ENCODE measurements around the gene PCCA. TPM values are rescaled to one million over a fixed set of nuclear protein-coding genes. Genes with fewer than 3 reads are reported as not detected.

PCCA gene
- total RNA-seq, 1 experiment from 2014 or later = 39.9 TPM

DNA sequence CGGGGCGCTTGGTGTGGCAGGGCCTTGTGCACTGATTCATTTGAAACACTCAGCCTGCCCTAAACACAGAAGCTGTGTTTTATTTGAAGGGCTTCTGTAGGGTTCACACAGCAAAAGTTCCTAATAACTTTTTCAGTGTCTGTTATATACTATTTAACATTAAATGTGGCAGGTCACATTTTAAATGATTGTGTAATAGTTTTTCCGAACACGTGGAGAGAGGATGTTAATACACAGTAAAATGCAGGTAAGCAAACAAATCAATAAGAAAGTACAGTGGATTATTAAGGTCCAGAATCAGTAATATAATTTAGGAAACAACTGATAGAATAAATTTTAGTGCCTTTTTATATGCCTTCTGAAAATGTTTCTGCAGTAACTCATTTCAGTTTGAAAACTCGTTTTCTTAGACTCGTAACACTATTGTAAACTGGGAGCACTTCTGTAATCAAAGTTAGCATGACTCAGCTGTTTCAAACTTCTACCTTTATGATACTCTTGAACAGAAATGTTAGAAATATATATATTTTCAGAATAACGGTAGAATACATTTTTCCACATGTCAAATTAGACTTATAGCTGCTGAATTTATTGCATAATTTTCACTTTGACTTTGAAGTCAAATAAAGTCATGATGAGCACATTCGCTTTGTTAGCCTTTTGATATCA, 429.6 kb downstream of the PCCA start:
- H3K27ac Mint-ChIP-seq (ENCODE audit: unreplicated experiment) = no peak overlapping the region
- Histone ChIP-seq H3K27me3 (replicated peaks; ENCODE audit: control insufficient read depth, insufficient read depth, low read length) (no peaks in the 10 kb centered on the region), H3K4me1 (peaks cover 12% of the 10 kb centered on the region; the same call in 1 of the 2 replicates), H3K4me3 (ENCODE audit: low read depth, low read length) (no peak overlapping the region), H3K36me3 (ENCODE audit: control insufficient read depth, insufficient read depth, low read length) (no peaks in the 10 kb centered on the region), H3K9me3 (no peaks in the 10 kb centered on the region)
- no peaks in the 10 kb centered on the region for H3K9me3 Mint-ChIP-seq (ENCODE audit: unreplicated experiment)
- no peaks in the 10 kb centered on the region for H3K27me3 Mint-ChIP-seq (ENCODE audit: insufficient read depth, unreplicated experiment)
- no peak for TF ChIP-seq CTCF (IDR thresholded peaks at IDR 0.05; ENCODE audit: insufficient read depth in 1 of 2, low read depth in 1 of 2, low read length in 1 of 2, severe bottlenecking in 1 of 2, unreplicated experiment in 1 of 2)
- ChIA-PET POLR2A (no interaction called here), CTCF (interaction anchor here (0.6 to 1.2 kb wide), 3 partner anchors 21 to 602 kb away, joined by 3 to 4 read pairs (median 3); no protein-coding TSS in a partner anchor)
- BruUV-seq (replicated peaks) = no TSS peak
- H3K4me1 Mint-ChIP-seq (ENCODE audit: low read depth, unreplicated experiment) = peaks cover 7% of the 10 kb centered on the region
- no peak overlapping the region for H3K4me3 Mint-ChIP-seq (ENCODE audit: unreplicated experiment)
- H3K36me3 Mint-ChIP-seq (ENCODE audit: insufficient read depth, unreplicated experiment) = peaks cover 1% of the 10 kb centered on the region
- DNase-seq = no peak
- intact Hi-C loops (cut with micrococcal nuclease; ENCODE audit: unreplicated experiment) = loop anchor here (5.0 to 10.0 kb wide), 3 partner anchors 204 to 536 kb away; partner anchors contain the start of gene ZIC2

DNA sequence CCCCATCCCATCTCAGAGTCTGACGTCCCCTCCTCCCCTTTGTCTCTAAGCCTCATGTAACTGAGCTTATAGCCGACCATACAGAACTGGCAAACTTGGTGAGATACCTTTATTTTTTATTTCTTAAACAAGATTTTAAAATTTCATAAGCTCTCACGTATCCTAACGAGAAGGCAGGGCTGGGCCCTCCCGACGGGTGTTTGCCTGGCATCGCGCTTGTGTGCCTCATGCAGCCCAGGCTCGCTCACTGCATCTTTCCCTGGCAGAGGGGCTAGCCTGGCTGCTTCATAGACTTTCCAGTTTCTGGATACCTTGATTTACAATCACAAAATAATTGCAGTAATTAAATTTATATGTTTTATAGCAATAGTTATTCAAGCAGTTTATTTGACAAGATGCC, 430.7 kb downstream of the PCCA start:
- BruUV-seq (replicated peaks) = no TSS peak
- H3K27me3 Mint-ChIP-seq (ENCODE audit: insufficient read depth, unreplicated experiment) = no peaks in the 10 kb centered on the region
- H3K4me1 Mint-ChIP-seq (ENCODE audit: low read depth, unreplicated experiment) = peaks cover 9% of the 10 kb centered on the region
- Histone ChIP-seq H3K9me3 (no peaks in the 10 kb centered on the region), H3K36me3 (ENCODE audit: control insufficient read depth, insufficient read depth, low read length) (no peaks in the 10 kb centered on the region), H3K4me3 (ENCODE audit: low read depth, low read length) (no peak overlapping the region), H3K4me1 (peaks cover 12% of the 10 kb centered on the region; the same call in 1 of the 2 replicates), H3K27me3 (replicated peaks; ENCODE audit: control insufficient read depth, insufficient read depth, low read length) (no peaks in the 10 kb centered on the region)
- no peaks in the 10 kb centered on the region for H3K9me3 Mint-ChIP-seq (ENCODE audit: unreplicated experiment)
- intact Hi-C loops (cut with micrococcal nuclease; ENCODE audit: unreplicated experiment) = loop anchor here (5.0 to 10.0 kb wide), 3 partner anchors 205 to 537 kb away; partner anchors contain the start of gene ZIC2
- ChIA-PET POLR2A (no interaction called here), CTCF (interaction anchor here (0.6 kb wide), 1 partner anchor 595 kb away, joined by 5 read pairs; no protein-coding TSS in a partner anchor)
- no peak overlapping the region for H3K4me3 Mint-ChIP-seq (ENCODE audit: unreplicated experiment)
- TF ChIP-seq CTCF (IDR thresholded peaks at IDR 0.05; ENCODE audit: insufficient read depth in 1 of 2, low read depth in 1 of 2, low read length in 1 of 2, severe bottlenecking in 1 of 2, unreplicated experiment in 1 of 2) = no peak
- no peak overlapping the region for H3K27ac Mint-ChIP-seq (ENCODE audit: unreplicated experiment)
- no peak for DNase-seq
- peaks cover 5% of the 10 kb centered on the region for H3K36me3 Mint-ChIP-seq (ENCODE audit: insufficient read depth, unreplicated experiment)

DNA sequence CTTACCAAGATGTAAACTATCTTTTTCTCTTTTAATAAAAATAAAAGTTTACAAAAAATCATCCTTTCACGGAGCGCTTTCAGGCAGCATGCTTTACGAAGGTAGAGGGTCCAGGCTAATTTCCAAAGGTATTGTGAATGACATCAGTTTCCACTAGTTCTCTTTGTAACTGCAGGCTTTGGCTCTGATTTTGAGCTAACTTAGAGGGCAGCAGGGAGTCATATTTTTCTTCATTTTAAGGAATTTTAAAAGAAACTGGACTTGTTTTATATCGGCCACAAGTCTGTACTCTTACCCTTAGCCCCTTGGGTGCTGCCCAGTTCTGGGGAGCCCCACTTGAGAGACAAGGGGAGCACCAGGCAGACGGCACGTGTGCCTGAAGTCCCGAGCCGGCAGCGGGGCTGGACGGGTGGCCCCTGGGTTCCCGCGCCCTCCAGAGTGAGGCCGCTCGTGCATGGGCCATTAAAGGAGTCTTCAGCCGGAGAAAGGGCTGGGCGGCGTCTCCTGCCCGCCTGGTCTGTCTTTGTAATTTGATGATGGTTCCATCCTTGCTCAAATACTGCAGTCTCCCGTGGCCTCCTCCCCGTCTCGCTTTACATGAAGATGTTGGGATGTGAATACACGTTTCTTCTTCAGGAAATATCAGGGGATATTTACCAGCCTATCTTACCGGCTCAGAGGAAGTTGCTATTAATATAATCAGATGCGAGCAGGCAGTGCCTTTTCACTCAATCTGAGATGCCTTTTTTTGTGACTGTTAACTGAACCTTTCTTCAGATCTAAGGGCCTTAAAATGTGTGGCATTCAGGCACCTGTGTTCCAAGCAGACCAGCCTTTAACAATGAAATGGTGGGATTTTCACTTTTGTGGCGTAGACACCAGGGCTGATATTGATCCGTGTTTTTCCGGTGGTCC, 432.3 kb downstream of the PCCA start:
- peaks cover 19% of the 10 kb centered on the region for H3K4me1 ChIP-seq
- DNase-seq = no peak
- Mint-ChIP-seq H3K27me3 (ENCODE audit: insufficient read depth, unreplicated experiment) (no peaks in the 10 kb centered on the region), H3K4me1 (ENCODE audit: low read depth, unreplicated experiment) (peaks cover 15% of the 10 kb centered on the region), H3K36me3 (ENCODE audit: insufficient read depth, unreplicated experiment) (peaks cover 5% of the 10 kb centered on the region), H3K27ac (ENCODE audit: unreplicated experiment) (no peak overlapping the region), H3K9me3 (ENCODE audit: unreplicated experiment) (no peaks in the 10 kb centered on the region), H3K4me3 (ENCODE audit: unreplicated experiment) (no peak overlapping the region)
- CTCF ChIA-PET = no interaction called here
- intact Hi-C loops (cut with micrococcal nuclease; ENCODE audit: unreplicated experiment) = no loop called here
- no peak overlapping the region for H3K4me3 ChIP-seq (ENCODE audit: low read depth, low read length)
- no peaks in the 10 kb centered on the region for H3K36me3 ChIP-seq (ENCODE audit: control insufficient read depth, insufficient read depth, low read length)
- H3K9me3 ChIP-seq = no peaks in the 10 kb centered on the region
- POLR2A ChIA-PET = no interaction called here
- BruUV-seq (replicated peaks) = no TSS peak
- no peaks in the 10 kb centered on the region for H3K27me3 ChIP-seq (replicated peaks; ENCODE audit: control insufficient read depth, insufficient read depth, low read length)
- TF ChIP-seq CTCF (IDR thresholded peaks at IDR 0.05; ENCODE audit: insufficient read depth in 1 of 2, low read depth in 1 of 2, low read length in 1 of 2, severe bottlenecking in 1 of 2, unreplicated experiment in 1 of 2) = no peak
